Ishikawa (cell line): ENCODE results near the gene HIPK1.

Experiments
- CEBPB ChIP-seq: IDR thresholded peaks from 2 replicates; pipeline ENCODE4 v1.6.1; 2012
- EGR1 ChIP-seq: IDR thresholded peaks from 2 replicates; pipeline ENCODE4 v1.6.1; 2012
- EP300 ChIP-seq: IDR thresholded peaks from 2 replicates; pipeline ENCODE4 v1.6.1; 2012; ENCODE audit warnings: borderline replicate concordance
- RAD21 ChIP-seq: IDR thresholded peaks from 2 replicates; pipeline ENCODE4 v1.6.1; 2012; ENCODE audit warnings: low read depth
- TAF1 ChIP-seq: IDR thresholded peaks from 2 replicates; pipeline ENCODE4 v1.6.1; 2012; ENCODE audit warnings: low read depth, mild to moderate bottlenecking
- TEAD4 ChIP-seq: IDR thresholded peaks from 2 replicates; pipeline ENCODE4 v1.6.1; 2012
- YY1 ChIP-seq: IDR thresholded peaks from 2 replicates; pipeline ENCODE4 v1.6.1; 2012; ENCODE audit warnings: low read depth
- ZBTB7A ChIP-seq: IDR thresholded peaks from 2 replicates; pipeline ENCODE4 v1.6.1; 2012; ENCODE audit warnings: low read depth
- TF ChIP-seq, protein P1 (sequence below): IDR thresholded peaks from 2 replicates; pipeline ENCODE4 v1.6.1; 2012
- TF ChIP-seq, protein P2 (sequence below): IDR thresholded peaks from 2 replicates; pipeline ENCODE4 v1.6.1; 2012; ENCODE audit warnings: low read depth, mild to moderate bottlenecking
- TF ChIP-seq, protein P3 (sequence below): IDR thresholded peaks from 2 replicates; pipeline ENCODE4 v1.6.1; 2012

DNA sequence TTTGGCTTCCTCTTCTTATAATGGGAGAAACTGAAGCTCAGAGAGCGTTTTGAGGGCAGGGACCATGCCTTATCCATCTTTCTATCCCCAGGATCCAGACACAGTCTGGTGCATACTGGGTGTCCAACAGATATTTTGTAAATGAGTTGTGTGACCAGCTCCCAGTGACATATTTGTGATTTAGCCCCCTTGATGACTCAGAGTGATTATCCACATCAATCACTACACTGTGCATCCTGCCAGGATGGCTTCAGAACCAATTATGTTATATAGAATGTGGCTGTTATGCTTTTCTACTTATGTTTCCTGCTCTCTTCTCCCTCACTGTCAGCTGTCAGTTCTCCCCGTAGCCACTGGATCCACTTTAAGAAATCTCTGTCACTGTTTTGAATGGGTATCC lies 61.4 kb downstream of the HIPK1 start:
- TF ChIP-seq ZBTB7A (no peak), YY1 (no peak), EP300 (no peak), EGR1 (no peak), CEBPB (no peak), RAD21 (no peak), TAF1 (no peak), TEAD4 (no peak)
- TF ChIP-seq, protein P1, sequence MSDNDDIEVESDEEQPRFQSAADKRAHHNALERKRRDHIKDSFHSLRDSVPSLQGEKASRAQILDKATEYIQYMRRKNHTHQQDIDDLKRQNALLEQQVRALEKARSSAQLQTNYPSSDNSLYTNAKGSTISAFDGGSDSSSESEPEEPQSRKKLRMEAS, result no peak
- TF ChIP-seq, protein P2, sequence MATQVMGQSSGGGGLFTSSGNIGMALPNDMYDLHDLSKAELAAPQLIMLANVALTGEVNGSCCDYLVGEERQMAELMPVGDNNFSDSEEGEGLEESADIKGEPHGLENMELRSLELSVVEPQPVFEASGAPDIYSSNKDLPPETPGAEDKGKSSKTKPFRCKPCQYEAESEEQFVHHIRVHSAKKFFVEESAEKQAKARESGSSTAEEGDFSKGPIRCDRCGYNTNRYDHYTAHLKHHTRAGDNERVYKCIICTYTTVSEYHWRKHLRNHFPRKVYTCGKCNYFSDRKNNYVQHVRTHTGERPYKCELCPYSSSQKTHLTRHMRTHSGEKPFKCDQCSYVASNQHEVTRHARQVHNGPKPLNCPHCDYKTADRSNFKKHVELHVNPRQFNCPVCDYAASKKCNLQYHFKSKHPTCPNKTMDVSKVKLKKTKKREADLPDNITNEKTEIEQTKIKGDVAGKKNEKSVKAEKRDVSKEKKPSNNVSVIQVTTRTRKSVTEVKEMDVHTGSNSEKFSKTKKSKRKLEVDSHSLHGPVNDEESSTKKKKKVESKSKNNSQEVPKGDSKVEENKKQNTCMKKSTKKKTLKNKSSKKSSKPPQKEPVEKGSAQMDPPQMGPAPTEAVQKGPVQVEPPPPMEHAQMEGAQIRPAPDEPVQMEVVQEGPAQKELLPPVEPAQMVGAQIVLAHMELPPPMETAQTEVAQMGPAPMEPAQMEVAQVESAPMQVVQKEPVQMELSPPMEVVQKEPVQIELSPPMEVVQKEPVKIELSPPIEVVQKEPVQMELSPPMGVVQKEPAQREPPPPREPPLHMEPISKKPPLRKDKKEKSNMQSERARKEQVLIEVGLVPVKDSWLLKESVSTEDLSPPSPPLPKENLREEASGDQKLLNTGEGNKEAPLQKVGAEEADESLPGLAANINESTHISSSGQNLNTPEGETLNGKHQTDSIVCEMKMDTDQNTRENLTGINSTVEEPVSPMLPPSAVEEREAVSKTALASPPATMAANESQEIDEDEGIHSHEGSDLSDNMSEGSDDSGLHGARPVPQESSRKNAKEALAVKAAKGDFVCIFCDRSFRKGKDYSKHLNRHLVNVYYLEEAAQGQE, result no peak
- TF ChIP-seq, protein P3, sequence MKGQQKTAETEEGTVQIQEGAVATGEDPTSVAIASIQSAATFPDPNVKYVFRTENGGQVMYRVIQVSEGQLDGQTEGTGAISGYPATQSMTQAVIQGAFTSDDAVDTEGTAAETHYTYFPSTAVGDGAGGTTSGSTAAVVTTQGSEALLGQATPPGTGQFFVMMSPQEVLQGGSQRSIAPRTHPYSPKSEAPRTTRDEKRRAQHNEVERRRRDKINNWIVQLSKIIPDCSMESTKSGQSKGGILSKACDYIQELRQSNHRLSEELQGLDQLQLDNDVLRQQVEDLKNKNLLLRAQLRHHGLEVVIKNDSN, result no peak
